NCI-H1417 treated with DMSO at 0.1 percent for 48 hours (cell line): ENCODE data around the gene EXOC7.

Source experiments
- DNase-seq: peaks from one replicate; lab custom pipeline; 2025; lab: John Stamatoyannopoulos, UW

The EXOC7 gene

GRCh38 chr17:76103274-76104139 is at the start of gene EXOC7:
Gene EXOC7 (minus strand): TSS chr17:76103787. CDS start chr17:76103692, 95 bp downstream.
- DNase-seq: peak; percentile 30

- no peak for DNase-seq
These were observed 49.6 kb upstream of the EXOC7 start for GRCh38 chr17:76153202-76153601.

- DNase-seq: no peak
These were observed 49.0 kb upstream of the EXOC7 start for GRCh38 chr17:76152591-76152990.

- DNase-seq: no peak
These were observed 48.4 kb upstream of the EXOC7 start for GRCh38 chr17:76151896-76152454.

GRCh38 chr17:76150712-76151622 is 47.4 kb upstream of the EXOC7 start:
- no peak for DNase-seq

- DNase-seq: no peak
These were observed 45.6 kb upstream of the EXOC7 start for GRCh38 chr17:76149214-76149613.

GRCh38 chr17:76148015-76148326 is 44.4 kb upstream of the EXOC7 start:
- no peak for DNase-seq

- DNase-seq: no peak
These were observed 43.8 kb upstream of the EXOC7 start for GRCh38 chr17:76147211-76148014.

- DNase-seq: no peak
These were observed 42.7 kb upstream of the EXOC7 start for GRCh38 chr17:76146053-76146851.

- no peak for DNase-seq
These were observed 41.9 kb upstream of the EXOC7 start for GRCh38 chr17:76145231-76146052.

- no peak for DNase-seq
These were observed 39.0 kb upstream of the EXOC7 start for GRCh38 chr17:76142585-76143041.

- no peak for DNase-seq
These were observed 38.5 kb upstream of the EXOC7 start for GRCh38 chr17:76142039-76142584.

GRCh38 chr17:76141212-76142038 is 37.8 kb upstream of the EXOC7 start, which contains the start of gene FOXJ1:
Gene FOXJ1 (minus strand): TSS chr17:76141245. CDS start chr17:76140395, 850 bp downstream.
- peak; percentile 72 for DNase-seq

- DNase-seq: no peak
These were observed 37.1 kb upstream of the EXOC7 start for GRCh38 chr17:76140661-76141211.

- DNase-seq: no peak
These were observed 36.4 kb upstream of the EXOC7 start for GRCh38 chr17:76139801-76140660.

GRCh38 chr17:76138896-76139752 is 35.5 kb upstream of the EXOC7 start:
- no peak for DNase-seq
